ENCODE data around the gene MOB3A. TPM values are rescaled to one million over a fixed set of nuclear protein-coding genes. Genes with fewer than 3 reads are reported as not detected.

Gene MOB3A
- total and polyA plus RNA-seq, 9 of the 15 experiments (the other 6 are each of a cell fraction or from before 2014, with no cell fraction given): 1.1 to 24.1 (median 6.0) TPM

- CTCF ChIA-PET (ENCODE audit: low intra/inter-chr PET ratio): no interaction called here
- intact Hi-C loops (cut with micrococcal nuclease): no loop called here
- TF ChIP-seq BRD9 (IDR thresholded peaks at IDR 0.05; ENCODE audit: low read depth, partially characterized antibody) (no peak), SAFB2 (IDR thresholded peaks at IDR 0.05; ENCODE audit: borderline replicate concordance, low read depth, low read length, severe bottlenecking) (no peak), HDAC6 (IDR thresholded peaks at IDR 0.05; ENCODE audit: low read depth, low read length) (no peak), LARP7 (IDR thresholded peaks at IDR 0.05) (no peak), THRAP3 (IDR thresholded peaks at IDR 0.05; ENCODE audit: borderline replicate concordance) (no peak), POLR2AphosphoS5 (IDR thresholded peaks at IDR 0.05; ENCODE audit: control insufficient read depth, insufficient read depth, low read depth, low read length) (no peak), TAF7 (tag; IDR thresholded peaks at IDR 0.05) (no peak), JUND (IDR thresholded peaks at IDR 0.05; ENCODE audit: borderline replicate concordance, low read depth, low read length) (no peak), JUND (tag; IDR thresholded peaks at IDR 0.05; ENCODE audit: borderline replicate concordance, low read depth, low read length) (no peak), E2F4 (CRISPR knock-in tag; IDR thresholded peaks at IDR 0.05; ENCODE audit: low read depth) (no peak), ZBTB5 (IDR thresholded peaks at IDR 0.05) (no peak), ILK (tag; IDR thresholded peaks at IDR 0.05; ENCODE audit: borderline replicate concordance, low read depth) (no peak), MYNN (IDR thresholded peaks at IDR 0.05) (no peak), MYNN (CRISPR knock-in tag; IDR thresholded peaks at IDR 0.05) (no peak), NR4A1 (CRISPR knock-in tag; IDR thresholded peaks at IDR 0.05) (no peak), NR4A1 (tag; IDR thresholded peaks at IDR 0.05) (no peak), CSDE1 (IDR thresholded peaks at IDR 0.05) (no peak)
These were observed 23.2 kb downstream of the MOB3A start for GRCh38 chr19:2072757-2073551.

More at GRCh38 chr19:2072757-2073551, 23.2 kb downstream of the MOB3A start:
- POLR2A ChIA-PET: interaction anchor here (0.6 to 1.4 kb wide), 3 partner anchors 10 to 23 kb away, joined by 3 read pairs; no protein-coding TSS in a partner anchor
- no peak overlapping the region for H3K4me2 ChIP-seq (ENCODE audit: insufficient read depth, low read length)
- DNase-seq (ENCODE audit: extremely low read depth in 1 of 4, low spot score in 3 of 4) (no peak), FAIRE-seq (no peak), ATAC-seq (no peak)
- no peak overlapping the region for H2AFZ ChIP-seq (ENCODE audit: low read depth, low read length)
- H3K27ac ChIP-seq (ENCODE audit: extremely low read depth, low read depth, low read length): no peak overlapping the region
- BruUV-seq (replicated peaks): no TSS peak
- H3K4me3 ChIP-seq: no peak overlapping the region
- in situ Hi-C loops (cut with MboI): no loop called here
- no peaks in the 10 kb centered on the region; the same call in 1 of the 2 replicates for H3K9me3 ChIP-seq (replicated peaks; ENCODE audit: control insufficient read depth, insufficient read depth, low read depth, low read length)
- peak overlapping the region in 1 of 2 experiments; percentile 52; a peak in 2 of 4 replicates for H3K9ac ChIP-seq (ENCODE audit: insufficient read depth in 1 of 2, low read depth in 2 of 2, low read length in 2 of 2)
- 84% methylated on average over 32 of the region's 32 CpGs for WGBS (ENCODE audit: insufficient coverage, low coverage, missing lambda C conversion rate)
- peaks cover 43% of the 10 kb centered on the region; the same call in 2 of the 3 replicates for H3K36me3 ChIP-seq (ENCODE audit: control insufficient read depth, insufficient read depth, low read length)
- no peaks in the 10 kb centered on the region for H3K79me2 ChIP-seq (ENCODE audit: control insufficient read depth, insufficient read depth, low read length)
- no peaks in the 10 kb centered on the region for H4K20me1 ChIP-seq (replicated peaks; ENCODE audit: control insufficient read depth, insufficient read depth, low read length)
- H3K9me1 ChIP-seq (ENCODE audit: control insufficient read depth, insufficient read depth, low read length): no peaks in the 10 kb centered on the region
- peaks cover 3 to 19% of the 10 kb centered on the region in 2 experiments; a peak in 4 of 5 replicates for H3K4me1 ChIP-seq (replicated peaks in 1 of 2; ENCODE audit: control insufficient read depth in 2 of 2, insufficient read depth in 2 of 2, low read length in 2 of 2)
- H3K27me3 ChIP-seq (ENCODE audit: control insufficient read depth in 2 of 2, insufficient read depth in 2 of 2, low read length in 2 of 2): no peaks in the 10 kb centered on the region

Data from K562 (cell line).